ENCODE data around the gene ATM. TPM values are rescaled to one million over a fixed set of nuclear protein-coding genes. Genes with fewer than 3 reads are reported as not detected.

Gene ATM
- 125 and 147 TPM in 2 replicates for total RNA-seq (2014; rRNA removed; shearing (Covaris generic))
- 159 and 187 TPM in 2 replicates for total RNA-seq (2022)
- Bru-seq, nascent RNA = percentile 89 among the genes with signal in this experiment
- BruChase-seq, experiment 1, labeled RNA remaining after a 6-hour chase = percentile 92 among the genes with signal in this experiment
- percentile 92 among the genes with signal in this experiment for BruChase-seq, experiment 2, labeled RNA remaining after a 2-hour chase
- long read RNA-seq, full-length matches to known transcripts = 1 of 36 reads
- long read RNA-seq, partial matches to known transcripts = 17 of 36 reads
- long read RNA-seq, other reads (novel, unspliced or antisense) = 18 of 36 reads

GRCh38 chr11:108222574-108223347, at the start of gene ATM, which contains the start of gene NPAT:
Gene ATM (plus strand): TSS chr11:108223067. CDS start chr11:108227625, 4,558 bp downstream.
Gene NPAT (minus strand): TSS chr11:108222638. CDS start chr11:108222536, 102 bp downstream.
- ChIA-PET CTCF (ENCODE audit: unreplicated experiment) (no interaction called here), POLR2A (interaction anchor here (0.5 to 5.5 kb wide), 7 partner anchors 9 to 84 kb away, joined by 3 to 58 read pairs (median 4); no protein-coding TSS in a partner anchor)
- peak within 1 kb of the TSS; percentile 93 for H3K4me3 ChIP-seq (ENCODE audit: low read depth, low read length, poor library complexity, severe bottlenecking)
- intact Hi-C loops (cut with micrococcal nuclease; ENCODE audit: unreplicated experiment) = loop anchor here (1.0 to 10.0 kb wide), 6 partner anchors 61 to 658 kb away; partner anchors contain the start of genes ACAT1, ALKBH8, C11orf65 and CUL5
- H3K4me1 ChIP-seq (ENCODE audit: insufficient read depth, low read length, poor library complexity, severe bottlenecking) = peaks cover 40% of the 10 kb centered on the region
- no peaks in the 10 kb centered on the region for H3K9me3 ChIP-seq (ENCODE audit: low read length)
- H4K20me1 ChIP-seq (ENCODE audit: insufficient read depth, low read length) = peaks cover 38% of the 10 kb centered on the region
- H3K79me2 ChIP-seq (ENCODE audit: insufficient read depth, low read depth, low read length) = peaks cover 92% of the 10 kb centered on the region
- peak within 1 kb of the TSS; percentile 96 for H3K4me2 ChIP-seq (ENCODE audit: low read length)
- DNase-seq (ENCODE audit: low spot score) = peak; percentile 98
- no peaks in the 10 kb centered on the region for H3K9me2 ChIP-seq (ENCODE audit: insufficient read depth, low read length)
- TF ChIP-seq EZH2phosphoT487 (IDR thresholded peaks at IDR 0.05; ENCODE audit: borderline replicate concordance, low read depth, low read length) = no peak
- TF ChIP-seq, protein P1, sequence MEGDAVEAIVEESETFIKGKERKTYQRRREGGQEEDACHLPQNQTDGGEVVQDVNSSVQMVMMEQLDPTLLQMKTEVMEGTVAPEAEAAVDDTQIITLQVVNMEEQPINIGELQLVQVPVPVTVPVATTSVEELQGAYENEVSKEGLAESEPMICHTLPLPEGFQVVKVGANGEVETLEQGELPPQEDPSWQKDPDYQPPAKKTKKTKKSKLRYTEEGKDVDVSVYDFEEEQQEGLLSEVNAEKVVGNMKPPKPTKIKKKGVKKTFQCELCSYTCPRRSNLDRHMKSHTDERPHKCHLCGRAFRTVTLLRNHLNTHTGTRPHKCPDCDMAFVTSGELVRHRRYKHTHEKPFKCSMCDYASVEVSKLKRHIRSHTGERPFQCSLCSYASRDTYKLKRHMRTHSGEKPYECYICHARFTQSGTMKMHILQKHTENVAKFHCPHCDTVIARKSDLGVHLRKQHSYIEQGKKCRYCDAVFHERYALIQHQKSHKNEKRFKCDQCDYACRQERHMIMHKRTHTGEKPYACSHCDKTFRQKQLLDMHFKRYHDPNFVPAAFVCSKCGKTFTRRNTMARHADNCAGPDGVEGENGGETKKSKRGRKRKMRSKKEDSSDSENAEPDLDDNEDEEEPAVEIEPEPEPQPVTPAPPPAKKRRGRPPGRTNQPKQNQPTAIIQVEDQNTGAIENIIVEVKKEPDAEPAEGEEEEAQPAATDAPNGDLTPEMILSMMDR (conservative IDR thresholded peaks at IDR 0.05; ENCODE audit: low read length) = peak; percentile 79
- peak within 1 kb of the TSS; percentile 54; the same call in 1 of the 2 replicates for H2AFZ ChIP-seq (ENCODE audit: low read length)
- H3K27ac ChIP-seq (ENCODE audit: low read depth, low read length, poor library complexity, severe bottlenecking) = peak within 1 kb of the TSS; percentile 90
- no TSS peak for BruUV-seq (replicated peaks)
- peaks cover 47% of the 10 kb centered on the region for H3K36me3 ChIP-seq (ENCODE audit: insufficient read depth, low read length)

DNA sequence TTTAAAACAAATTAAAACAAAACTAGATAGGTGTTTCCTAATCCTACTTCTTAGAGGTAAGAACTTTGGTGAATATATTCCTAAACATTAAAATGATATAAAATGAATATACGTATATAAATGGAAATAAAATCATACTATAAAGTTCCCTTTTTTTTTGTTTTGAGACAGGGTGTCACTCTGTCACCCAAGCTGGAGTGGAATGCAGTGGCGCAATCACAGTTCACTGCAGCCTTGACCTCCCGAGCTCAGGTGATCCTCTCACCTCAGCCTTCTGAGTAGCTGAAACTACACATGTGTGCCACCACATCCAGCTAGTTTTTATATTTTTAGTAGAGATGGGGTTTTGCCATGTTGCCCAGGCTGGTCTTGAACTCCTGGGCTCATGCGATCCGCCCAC, 45.3 kb upstream of the ATM start:
- Histone ChIP-seq H2AFZ (ENCODE audit: low read length) (no peak overlapping the region), H3K9me3 (ENCODE audit: low read length) (no peaks in the 10 kb centered on the region), H3K4me2 (ENCODE audit: low read length) (no peak overlapping the region), H3K36me3 (ENCODE audit: insufficient read depth, low read length) (peaks cover 95% of the 10 kb centered on the region), H3K4me1 (ENCODE audit: insufficient read depth, low read length, poor library complexity, severe bottlenecking) (peaks cover 38% of the 10 kb centered on the region), H4K20me1 (ENCODE audit: insufficient read depth, low read length) (no peaks in the 10 kb centered on the region), H3K4me3 (ENCODE audit: low read depth, low read length, poor library complexity, severe bottlenecking) (no peak overlapping the region), H3K27ac (ENCODE audit: low read depth, low read length, poor library complexity, severe bottlenecking) (no peak overlapping the region), H3K9me2 (ENCODE audit: insufficient read depth, low read length) (no peaks in the 10 kb centered on the region), H3K79me2 (ENCODE audit: insufficient read depth, low read depth, low read length) (no peaks in the 10 kb centered on the region)
- DNase-seq (ENCODE audit: low spot score) = no peak
- intact Hi-C loops (cut with micrococcal nuclease; ENCODE audit: unreplicated experiment) = no loop called here
- TF ChIP-seq, protein P1 (conservative IDR thresholded peaks at IDR 0.05; ENCODE audit: low read length) = no peak
- TF ChIP-seq EZH2phosphoT487 (IDR thresholded peaks at IDR 0.05; ENCODE audit: borderline replicate concordance, low read depth, low read length) = no peak
- ChIA-PET POLR2A (interaction anchor here (0.6 to 1.5 kb wide), 5 partner anchors 14 to 47 kb away, joined by 3 to 5 read pairs (median 3); partner anchors contain the start of gene NPAT), CTCF (ENCODE audit: unreplicated experiment) (no interaction called here)
- BruUV-seq (replicated peaks) = no TSS peak

Measured in OCI-LY7 (cell line).